Measurements from ENCODE around the gene MLKL.
A peak's percentile ranks its signal among the peaks of the same experiment; 100 is the strongest.

Gene MLKL

DNA sequence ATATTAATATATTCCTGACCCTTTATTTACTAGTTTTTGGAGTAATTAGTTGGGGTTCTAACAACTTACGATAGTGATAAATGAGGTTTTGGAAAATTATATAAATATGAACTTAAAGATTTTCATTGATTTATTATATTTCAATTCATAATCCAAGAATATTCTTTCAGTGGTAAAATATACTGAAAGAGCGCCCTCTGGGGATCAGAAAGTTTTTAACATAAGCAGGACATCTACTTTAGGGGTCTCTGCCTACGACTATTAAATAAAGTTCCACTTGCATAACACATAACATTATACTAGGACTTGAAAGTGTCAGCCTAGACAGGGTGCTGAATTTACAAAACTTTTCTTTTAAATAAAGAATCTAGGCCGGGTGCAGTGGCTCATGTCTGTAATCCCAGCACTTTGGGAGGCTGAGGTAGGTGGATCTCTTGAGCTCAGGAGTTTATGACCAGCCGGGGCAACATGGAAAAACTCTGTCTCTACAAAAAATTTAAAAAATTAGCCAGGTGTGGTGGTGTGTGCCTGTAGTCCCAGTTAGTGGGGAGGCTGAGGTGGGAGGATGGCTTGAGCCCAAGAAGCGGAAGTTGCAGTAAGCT, 49.6 kb downstream of the MLKL start:
- no peak overlapping the region for H3K4me3 ChIP-seq (ENCODE audit: low read depth, low read length)
- TF ChIP-seq, protein P1, sequence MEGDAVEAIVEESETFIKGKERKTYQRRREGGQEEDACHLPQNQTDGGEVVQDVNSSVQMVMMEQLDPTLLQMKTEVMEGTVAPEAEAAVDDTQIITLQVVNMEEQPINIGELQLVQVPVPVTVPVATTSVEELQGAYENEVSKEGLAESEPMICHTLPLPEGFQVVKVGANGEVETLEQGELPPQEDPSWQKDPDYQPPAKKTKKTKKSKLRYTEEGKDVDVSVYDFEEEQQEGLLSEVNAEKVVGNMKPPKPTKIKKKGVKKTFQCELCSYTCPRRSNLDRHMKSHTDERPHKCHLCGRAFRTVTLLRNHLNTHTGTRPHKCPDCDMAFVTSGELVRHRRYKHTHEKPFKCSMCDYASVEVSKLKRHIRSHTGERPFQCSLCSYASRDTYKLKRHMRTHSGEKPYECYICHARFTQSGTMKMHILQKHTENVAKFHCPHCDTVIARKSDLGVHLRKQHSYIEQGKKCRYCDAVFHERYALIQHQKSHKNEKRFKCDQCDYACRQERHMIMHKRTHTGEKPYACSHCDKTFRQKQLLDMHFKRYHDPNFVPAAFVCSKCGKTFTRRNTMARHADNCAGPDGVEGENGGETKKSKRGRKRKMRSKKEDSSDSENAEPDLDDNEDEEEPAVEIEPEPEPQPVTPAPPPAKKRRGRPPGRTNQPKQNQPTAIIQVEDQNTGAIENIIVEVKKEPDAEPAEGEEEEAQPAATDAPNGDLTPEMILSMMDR (IDR thresholded peaks at IDR 0.05; ENCODE audit: low read depth, low read length) = peak; percentile 30
- no peak for TF ChIP-seq POLR2A (IDR thresholded peaks at IDR 0.05; ENCODE audit: extremely low read depth, insufficient read length)
- peak; percentile 39 for DNase-seq (ENCODE audit: low read depth)

DNA sequence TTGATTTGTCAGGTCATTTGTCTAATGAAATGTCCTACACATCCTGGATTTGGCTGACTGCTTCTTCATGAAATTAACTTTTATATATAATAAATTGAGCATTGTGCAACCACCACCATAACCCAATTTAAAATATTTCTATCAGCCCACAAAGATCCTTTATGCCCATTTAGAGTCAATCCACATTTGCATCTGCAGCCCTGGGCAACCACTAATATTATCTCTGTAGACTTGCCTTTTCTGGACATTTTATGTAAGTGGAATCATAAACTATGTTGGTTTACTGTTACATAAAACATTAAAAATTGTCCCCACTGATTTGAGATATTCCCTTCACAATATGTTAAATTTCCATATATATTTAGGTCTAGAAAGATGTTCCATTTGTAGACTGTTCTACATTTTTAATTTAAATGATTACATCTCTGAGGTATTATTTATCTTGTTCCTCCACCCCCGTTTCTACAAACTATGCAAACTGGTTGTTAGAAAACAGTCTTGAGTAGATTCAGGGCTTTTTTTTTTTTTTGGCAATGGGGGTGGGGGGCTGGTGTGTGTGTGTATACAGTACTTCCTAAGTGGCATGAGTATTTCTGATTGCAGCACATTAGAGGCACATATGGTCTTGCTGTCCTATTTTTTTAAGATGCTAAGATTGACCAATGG, 50.7 kb downstream of the MLKL start:
- no peak overlapping the region for H3K4me3 ChIP-seq (ENCODE audit: low read depth, low read length)
- no peak for TF ChIP-seq POLR2A (IDR thresholded peaks at IDR 0.05; ENCODE audit: extremely low read depth, insufficient read length)
- no peak for TF ChIP-seq MYC (IDR thresholded peaks at IDR 0.05; ENCODE audit: low read depth, low read length)
- TF ChIP-seq, protein P1 (IDR thresholded peaks at IDR 0.05; ENCODE audit: low read depth, low read length) = no peak
- TF ChIP-seq, protein P2, sequence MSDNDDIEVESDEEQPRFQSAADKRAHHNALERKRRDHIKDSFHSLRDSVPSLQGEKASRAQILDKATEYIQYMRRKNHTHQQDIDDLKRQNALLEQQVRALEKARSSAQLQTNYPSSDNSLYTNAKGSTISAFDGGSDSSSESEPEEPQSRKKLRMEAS (IDR thresholded peaks at IDR 0.05; ENCODE audit: low read depth, low read length) = no peak
- DNase-seq (ENCODE audit: low read depth) = no peak

DNA sequence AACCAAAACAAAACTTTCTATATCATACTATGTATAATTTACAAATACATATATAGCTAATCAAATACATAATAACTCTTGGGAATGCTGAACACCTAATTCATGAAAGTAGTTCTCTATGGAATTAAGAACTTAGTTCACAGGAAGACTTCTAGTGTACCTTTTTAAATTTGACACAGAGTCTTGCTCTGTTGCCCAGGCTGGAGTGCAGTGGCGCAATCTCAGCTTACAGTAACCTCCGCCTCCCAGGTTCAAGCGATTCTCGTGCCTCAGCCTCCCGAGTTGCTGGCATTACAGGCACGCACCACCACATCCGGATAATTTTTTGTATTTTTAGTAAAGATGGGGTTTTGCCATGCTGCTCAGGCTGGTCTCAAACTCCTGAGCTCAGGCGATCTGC, 58.7 kb downstream of the MLKL start:
- no peak for DNase-seq (ENCODE audit: low read depth)
- no peak for TF ChIP-seq MYC (IDR thresholded peaks at IDR 0.05; ENCODE audit: low read depth, low read length)
- TF ChIP-seq, protein P1 (IDR thresholded peaks at IDR 0.05; ENCODE audit: low read depth, low read length) = no peak
- TF ChIP-seq, protein P2 (IDR thresholded peaks at IDR 0.05; ENCODE audit: low read depth, low read length) = no peak
- no peak for TF ChIP-seq POLR2A (IDR thresholded peaks at IDR 0.05; ENCODE audit: extremely low read depth, insufficient read length)
- no peak overlapping the region for H3K4me3 ChIP-seq (ENCODE audit: low read depth, low read length)

DNA sequence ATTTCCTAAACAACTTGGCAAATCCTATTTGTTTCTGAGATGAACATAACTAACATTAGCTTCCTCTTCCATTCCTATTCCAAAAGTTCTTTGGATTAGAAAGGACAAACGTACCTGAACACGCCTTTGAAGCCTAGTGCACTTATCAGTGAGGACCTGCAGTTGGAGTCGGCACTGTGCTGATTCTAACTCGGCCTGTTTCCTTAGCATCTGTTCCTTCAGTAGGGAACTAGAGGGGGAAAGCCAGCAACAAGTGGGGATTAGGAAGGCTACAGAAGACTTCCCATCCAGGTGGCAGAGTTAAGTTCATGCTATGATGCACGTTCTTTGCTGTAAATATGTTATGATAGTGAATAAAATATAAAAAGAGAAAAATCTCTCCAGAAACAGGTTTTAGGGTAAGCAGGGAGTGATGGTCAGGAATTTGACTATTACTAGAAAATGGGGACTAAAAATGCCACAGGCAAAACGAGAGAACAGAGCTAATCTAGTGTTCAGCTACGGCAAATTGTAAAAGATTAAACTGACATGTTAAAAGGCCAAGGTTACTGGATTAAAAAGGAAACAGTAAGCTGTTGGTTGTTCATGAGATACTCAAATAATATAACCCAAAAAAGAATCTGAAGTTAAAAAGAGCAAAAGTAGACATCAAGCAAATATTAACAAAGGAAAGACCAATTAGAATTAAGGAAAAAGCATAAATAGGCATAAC, 62.8 kb downstream of the MLKL start:
- no peak overlapping the region for H3K4me3 ChIP-seq (ENCODE audit: low read depth, low read length)
- TF ChIP-seq, protein P2 (IDR thresholded peaks at IDR 0.05; ENCODE audit: low read depth, low read length) = no peak
- TF ChIP-seq MYC (IDR thresholded peaks at IDR 0.05; ENCODE audit: low read depth, low read length) (no peak), POLR2A (IDR thresholded peaks at IDR 0.05; ENCODE audit: extremely low read depth, insufficient read length) (no peak)
- TF ChIP-seq, protein P1 (IDR thresholded peaks at IDR 0.05; ENCODE audit: low read depth, low read length) = no peak

DNA sequence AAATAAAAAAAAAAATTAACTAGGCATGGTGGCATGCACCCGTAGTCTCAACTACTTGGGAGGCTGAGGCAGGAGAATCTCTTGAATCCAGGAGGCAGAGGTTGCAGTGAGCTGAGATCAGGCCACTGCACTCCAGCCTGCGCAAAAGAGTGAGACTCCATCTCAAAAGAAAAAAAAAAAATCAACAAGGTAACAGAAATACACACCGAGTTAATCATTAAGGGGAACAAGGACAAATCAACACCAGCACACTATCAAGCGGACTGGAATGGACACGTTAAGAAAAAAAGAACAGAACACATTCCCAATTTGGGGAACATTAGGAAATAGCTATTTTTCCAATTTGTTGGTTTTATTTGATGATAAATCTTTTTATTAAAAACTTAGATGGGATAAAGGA, 65.4 kb downstream of the MLKL start:
- DNase-seq (ENCODE audit: low read depth) = no peak
- TF ChIP-seq, protein P1 (IDR thresholded peaks at IDR 0.05; ENCODE audit: low read depth, low read length) = no peak
- no peak for TF ChIP-seq POLR2A (IDR thresholded peaks at IDR 0.05; ENCODE audit: extremely low read depth, insufficient read length)
- TF ChIP-seq, protein P2 (IDR thresholded peaks at IDR 0.05; ENCODE audit: low read depth, low read length) = no peak
- no peak for TF ChIP-seq MYC (IDR thresholded peaks at IDR 0.05; ENCODE audit: low read depth, low read length)
- H3K4me3 ChIP-seq (ENCODE audit: low read depth, low read length) = no peak overlapping the region

More for the DNA sequence above, 62.8 kb downstream of the MLKL start:
- DNase-seq (ENCODE audit: low read depth) = no peak

All from NB4 (cell line).